Glutamatergic neuron (in vitro differentiated cells): ENCODE data around the gene RALB. TPM values are rescaled to one million over a fixed set of nuclear protein-coding genes. Genes with fewer than 3 reads are reported as not detected.
A peak's percentile ranks its signal among the peaks of the same experiment; 100 is the strongest.

Source experiments
- DNase-seq: peaks from one replicate; pipeline ENCODE4 v3.0.0; 2022
- H3K27ac Mint-ChIP-seq: one replicate; pipeline ENCODE4 v1.8.0; 2020; ENCODE audit warnings: mild to moderate bottlenecking, mixed read lengths, inconsistent platforms; ENCODE audit not compliant: unreplicated experiment
- H3K27me3 Mint-ChIP-seq: one replicate; pipeline ENCODE4 v1.8.0; 2020; ENCODE audit warnings: mild to moderate bottlenecking, moderate library complexity, mixed read lengths, inconsistent platforms; ENCODE audit not compliant: unreplicated experiment
- H3K36me3 Mint-ChIP-seq: one replicate; pipeline ENCODE4 v1.8.0; 2020; ENCODE audit warnings: mild to moderate bottlenecking, mixed read lengths, inconsistent platforms; ENCODE audit not compliant: unreplicated experiment
- H3K4me1 Mint-ChIP-seq: one replicate; pipeline ENCODE4 v1.8.0; 2020; ENCODE audit warnings: mild to moderate bottlenecking, low read depth, mixed read lengths, inconsistent platforms; ENCODE audit not compliant: unreplicated experiment
- H3K4me3 Mint-ChIP-seq: one replicate; pipeline ENCODE4 v1.8.0; 2020; ENCODE audit warnings: mild to moderate bottlenecking, mixed read lengths, inconsistent platforms; ENCODE audit not compliant: unreplicated experiment
- H3K9me3 Mint-ChIP-seq: one replicate; pipeline ENCODE4 v1.8.0; 2020; ENCODE audit warnings: mild to moderate bottlenecking, moderate library complexity, mixed read lengths, inconsistent platforms; ENCODE audit not compliant: unreplicated experiment
- total RNA-seq: library from RNA; stranded (reverse); fragmentation: NEBNext Ultra II Directional; extraction: Animal tissue kit (Norgen Biotek cat#: 25700); gene quantifications from one replicate; pipeline ENCODE4 v1.2.1, GENCODE V29; 2021; ENCODE audit not compliant: unreplicated experiment
- TF ChIP-seq, protein P1 (sequence below): fragments of 200-600 bp; sonication (generic); IDR thresholded peaks from one replicate; pipeline ENCODE4 v1.5.0; 2021; ENCODE audit not compliant: partially characterized antibody, unreplicated experiment

RALB gene
- total RNA-seq, 1 donor from 2014 or later, result 16.4 TPM

DNA sequence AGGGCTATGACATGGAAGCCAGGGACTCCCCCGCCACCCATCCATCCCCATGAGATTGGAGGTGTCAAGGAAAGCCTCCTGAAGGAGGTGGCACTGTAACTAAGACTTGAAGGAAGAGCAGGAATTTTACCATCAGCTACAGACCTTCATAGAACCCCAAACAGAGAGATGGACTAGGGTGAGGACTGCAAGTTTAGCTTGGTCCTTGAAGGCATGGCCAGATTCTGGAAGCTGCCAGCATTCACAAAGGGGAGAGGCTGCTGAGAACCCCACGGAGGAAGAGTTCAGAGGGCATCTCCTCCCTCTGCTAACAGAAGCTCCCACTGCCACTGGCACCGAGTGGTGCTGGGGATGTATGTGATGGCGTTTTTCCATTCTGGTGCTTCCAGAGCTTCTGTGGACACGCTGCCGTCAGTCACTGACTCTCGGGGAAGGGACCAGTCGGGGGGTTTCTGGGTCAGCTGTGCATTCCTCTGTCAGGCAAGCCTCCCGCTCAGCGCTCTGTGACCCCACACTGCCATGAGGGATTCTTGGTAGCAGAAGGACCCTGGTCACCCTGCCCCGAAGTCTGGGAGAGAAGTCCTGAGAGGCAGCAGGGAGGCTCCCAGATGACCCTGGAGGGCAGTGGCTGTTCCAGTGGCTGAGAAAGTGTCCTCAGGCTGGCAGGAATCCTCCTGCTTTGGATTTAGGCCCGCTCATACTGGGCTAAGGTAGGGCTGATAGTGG lies 47.5 kb upstream of the RALB start:
- Mint-ChIP-seq H3K27me3 (no peaks in the 10 kb centered on the region), H3K4me1 (no peaks in the 10 kb centered on the region), H3K27ac (no peak overlapping the region), H3K9me3 (no peaks in the 10 kb centered on the region), H3K4me3 (no peak overlapping the region), H3K36me3 (no peaks in the 10 kb centered on the region)
- TF ChIP-seq, protein P1, sequence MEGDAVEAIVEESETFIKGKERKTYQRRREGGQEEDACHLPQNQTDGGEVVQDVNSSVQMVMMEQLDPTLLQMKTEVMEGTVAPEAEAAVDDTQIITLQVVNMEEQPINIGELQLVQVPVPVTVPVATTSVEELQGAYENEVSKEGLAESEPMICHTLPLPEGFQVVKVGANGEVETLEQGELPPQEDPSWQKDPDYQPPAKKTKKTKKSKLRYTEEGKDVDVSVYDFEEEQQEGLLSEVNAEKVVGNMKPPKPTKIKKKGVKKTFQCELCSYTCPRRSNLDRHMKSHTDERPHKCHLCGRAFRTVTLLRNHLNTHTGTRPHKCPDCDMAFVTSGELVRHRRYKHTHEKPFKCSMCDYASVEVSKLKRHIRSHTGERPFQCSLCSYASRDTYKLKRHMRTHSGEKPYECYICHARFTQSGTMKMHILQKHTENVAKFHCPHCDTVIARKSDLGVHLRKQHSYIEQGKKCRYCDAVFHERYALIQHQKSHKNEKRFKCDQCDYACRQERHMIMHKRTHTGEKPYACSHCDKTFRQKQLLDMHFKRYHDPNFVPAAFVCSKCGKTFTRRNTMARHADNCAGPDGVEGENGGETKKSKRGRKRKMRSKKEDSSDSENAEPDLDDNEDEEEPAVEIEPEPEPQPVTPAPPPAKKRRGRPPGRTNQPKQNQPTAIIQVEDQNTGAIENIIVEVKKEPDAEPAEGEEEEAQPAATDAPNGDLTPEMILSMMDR, result no peak
- no peak for DNase-seq

DNA sequence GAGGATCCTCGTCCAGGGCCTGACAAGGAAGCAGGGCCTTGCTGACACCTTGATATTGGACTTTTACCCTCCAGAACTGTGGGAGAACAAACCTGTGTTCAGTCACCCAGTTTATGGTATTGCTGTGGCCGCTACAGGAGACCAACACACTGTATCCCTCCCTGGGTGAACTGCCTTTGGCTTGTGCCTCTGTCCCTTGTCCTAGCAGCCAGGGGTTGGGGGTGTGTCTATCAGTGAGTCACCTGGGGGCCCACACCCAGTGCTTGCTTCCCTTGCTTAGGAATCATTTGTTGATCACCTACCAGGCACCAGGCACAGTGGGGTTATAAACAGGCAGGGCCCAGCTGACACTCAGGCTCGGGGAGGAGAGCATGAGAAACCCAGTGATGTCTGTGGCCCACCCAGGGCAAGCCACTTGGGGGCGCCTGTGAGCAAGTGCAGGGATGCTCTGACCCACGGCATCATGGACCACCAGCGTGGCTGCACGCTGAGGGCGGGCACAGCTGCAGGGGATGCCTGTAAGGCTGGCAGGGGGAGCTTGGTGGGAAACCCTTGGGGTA lies 46.5 kb upstream of the RALB start:
- no peak overlapping the region for H3K27ac Mint-ChIP-seq
- H3K4me3 Mint-ChIP-seq, result no peak overlapping the region
- no peaks in the 10 kb centered on the region for H3K27me3 Mint-ChIP-seq
- peak; percentile 71 for DNase-seq
- TF ChIP-seq, protein P1, result peak; percentile 45
- no peaks in the 10 kb centered on the region for H3K36me3 Mint-ChIP-seq
- H3K9me3 Mint-ChIP-seq, result no peaks in the 10 kb centered on the region
- H3K4me1 Mint-ChIP-seq, result no peaks in the 10 kb centered on the region

DNA sequence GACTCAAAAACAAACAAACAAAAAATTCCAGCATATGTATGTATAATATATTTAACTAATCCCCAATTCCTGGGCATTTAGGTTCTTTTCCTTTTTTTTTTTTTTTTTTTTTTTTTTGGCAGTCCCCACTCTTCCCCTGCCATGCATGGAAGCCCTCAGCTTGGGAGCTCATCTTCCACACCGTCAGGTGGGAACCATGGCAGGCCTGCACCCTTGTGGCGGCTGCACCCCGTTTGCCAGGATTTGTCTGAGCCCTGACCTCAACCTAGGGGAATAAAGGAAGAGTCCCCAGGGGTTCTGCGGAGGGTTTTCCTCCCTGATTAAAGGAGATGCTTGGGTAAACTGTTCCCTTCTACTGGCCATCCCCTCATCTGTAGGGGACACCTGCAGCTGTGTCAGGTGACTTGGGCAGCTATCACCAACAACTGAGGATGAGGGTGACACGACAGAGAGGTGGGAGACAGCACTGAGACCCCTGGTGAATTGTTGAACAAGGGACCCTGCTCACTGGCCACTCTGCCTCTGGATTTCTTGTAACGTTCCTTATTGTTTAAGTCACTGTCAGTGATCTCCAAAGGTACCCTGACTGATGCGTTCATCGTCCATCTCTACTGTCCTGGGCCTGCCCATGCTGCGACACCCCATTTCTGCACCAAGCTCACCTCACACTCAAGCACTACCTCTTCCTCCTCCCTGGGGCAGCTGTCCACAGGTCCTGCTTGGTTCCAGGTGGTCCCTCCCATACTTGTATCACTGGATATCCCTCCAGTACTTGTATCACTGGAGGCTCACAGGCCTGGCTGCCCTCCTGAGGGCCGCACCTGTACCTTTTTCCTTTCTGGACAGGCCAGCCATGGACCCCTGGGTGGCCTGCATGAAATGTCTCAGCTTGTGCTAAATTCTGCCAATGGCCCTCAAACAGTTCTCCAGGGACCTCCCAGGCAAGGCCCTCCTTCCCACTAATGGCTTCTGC lies 44.0 kb upstream of the RALB start:
- Mint-ChIP-seq H3K27me3 (no peaks in the 10 kb centered on the region), H3K4me1 (no peaks in the 10 kb centered on the region), H3K27ac (no peak overlapping the region), H3K4me3 (no peak overlapping the region), H3K9me3 (no peaks in the 10 kb centered on the region), H3K36me3 (no peaks in the 10 kb centered on the region)
- DNase-seq, result no peak
- TF ChIP-seq, protein P1, result no peak

DNA sequence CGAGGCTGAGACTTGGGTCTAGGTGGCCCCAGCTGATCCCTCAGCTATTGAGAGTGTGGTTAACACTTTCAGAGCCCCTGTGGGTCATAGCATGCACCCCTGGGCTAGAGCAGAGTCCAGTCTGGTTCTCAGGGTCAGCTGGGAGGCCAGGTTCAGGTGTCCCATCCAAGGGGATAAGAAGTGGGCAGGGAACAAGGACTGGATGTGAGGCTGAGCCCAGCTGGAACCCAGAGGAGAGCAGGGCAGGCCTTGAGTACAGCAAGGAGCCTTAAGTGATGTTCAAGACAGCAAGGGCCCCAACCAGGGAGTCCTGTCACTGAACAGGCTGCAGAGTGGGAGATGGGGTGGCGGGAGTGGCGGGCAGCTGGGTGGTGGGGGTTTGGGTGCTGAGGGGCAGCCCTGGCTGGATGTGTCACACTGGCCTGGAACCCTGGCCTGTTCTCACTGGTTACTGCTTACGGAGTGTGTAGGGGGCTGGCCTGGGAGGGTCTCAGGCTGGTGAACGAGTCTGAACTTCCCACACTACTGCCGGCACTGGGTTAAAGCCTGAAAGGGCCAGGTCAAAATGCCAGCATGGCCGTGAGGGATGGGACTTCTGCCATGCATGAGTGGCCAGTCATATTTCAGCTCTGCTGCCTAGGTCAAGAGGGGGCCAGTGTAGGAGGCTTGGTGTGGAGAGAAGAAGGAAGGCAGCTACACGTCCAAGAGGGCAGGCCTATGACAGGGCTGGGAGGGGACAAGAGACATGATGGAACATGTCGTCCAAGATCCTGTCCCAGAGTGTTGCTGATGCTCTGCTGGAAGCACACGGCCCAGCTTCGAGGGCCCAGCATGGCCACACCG lies 43.0 kb upstream of the RALB start:
- Mint-ChIP-seq H3K9me3 (no peaks in the 10 kb centered on the region), H3K36me3 (no peaks in the 10 kb centered on the region), H3K4me1 (no peaks in the 10 kb centered on the region), H3K4me3 (no peak overlapping the region), H3K27ac (no peak overlapping the region), H3K27me3 (no peaks in the 10 kb centered on the region)
- TF ChIP-seq, protein P1, result no peak
- DNase-seq, result no peak
